Umbilical cord (tissue), 2 donors: ENCODE data around the gene NYAP1. TPM values are rescaled to one million over a fixed set of nuclear protein-coding genes. Genes with fewer than 3 reads are reported as not detected.
A peak's percentile ranks its signal among the peaks of the same experiment; 100 is the strongest.
"Not testable (repeated sequence)": the region's sequence is repeated elsewhere in the genome, so short reads cannot be mapped to it uniquely, and the experiment has no call there.

ENCODE experiments used
- DNase-seq: peaks from one replicate; pipeline ENCODE4 v3.0.0-alpha.2; 2015; ENCODE audit warnings: low spot score
- total RNA-seq: library from RNA; depleted of rRNA; stranded (reverse); fragments of >200 nt; gene quantifications from one replicate; pipeline ENCODE4 v1.2.3, GENCODE V29; 2014; ENCODE audit warnings: low replicate concordance; ENCODE audit not compliant: insufficient read depth

The NYAP1 gene
- 3.6 TPM for total RNA-seq

DNA sequence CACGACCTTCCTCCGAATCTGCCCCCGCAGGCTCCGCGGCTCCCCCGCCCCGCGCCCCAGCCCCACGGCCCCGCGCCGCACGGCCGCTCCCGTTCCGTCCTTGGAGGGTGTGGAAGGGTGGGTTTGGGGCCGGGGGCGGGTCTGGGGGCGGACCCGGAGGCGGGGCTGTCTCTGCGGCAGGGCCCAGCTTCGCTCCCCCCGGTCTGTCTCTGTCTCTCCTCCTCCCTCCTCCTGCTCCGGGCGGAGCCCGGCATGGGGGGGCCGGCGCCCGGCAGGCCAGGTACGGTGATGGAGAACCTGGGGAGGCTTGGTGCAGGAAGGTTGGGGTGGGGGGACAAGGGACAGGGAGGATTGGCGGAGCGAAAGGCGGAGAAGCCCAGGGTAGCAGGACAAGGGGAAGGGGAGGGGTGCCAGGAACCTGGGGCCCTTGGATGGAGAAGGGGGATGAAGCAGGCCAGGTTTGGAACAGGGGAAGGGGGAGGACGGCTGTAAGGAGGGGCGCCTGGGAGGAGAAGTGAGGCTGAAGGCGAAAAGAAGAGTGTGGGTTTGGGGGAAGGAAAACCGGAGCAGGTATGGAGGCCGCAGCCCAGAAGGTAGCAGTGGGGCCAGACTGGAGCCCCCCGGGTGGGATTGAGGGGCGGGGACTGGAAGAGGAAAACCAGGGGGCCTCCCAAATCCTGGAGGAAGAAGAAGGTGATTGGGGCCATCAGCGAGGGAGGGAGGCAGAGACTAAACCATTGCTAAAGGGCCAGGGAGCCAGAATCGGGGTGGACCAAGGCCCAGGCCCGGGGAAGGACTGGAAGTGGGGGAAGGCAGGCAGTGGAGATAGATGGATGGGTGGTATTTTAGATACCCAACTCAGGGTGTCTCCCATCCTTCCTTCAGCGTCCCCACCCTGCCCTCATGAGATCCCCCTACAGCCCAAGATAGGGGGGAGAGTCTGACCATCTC lies at the start of gene NYAP1:
NYAP1 (plus strand) TSS at position 206 of the 951 bp plus-strand sequence. CDS start 1,385 bp downstream, outside the sequence.
- peak; percentile 85 for DNase-seq

DNA sequence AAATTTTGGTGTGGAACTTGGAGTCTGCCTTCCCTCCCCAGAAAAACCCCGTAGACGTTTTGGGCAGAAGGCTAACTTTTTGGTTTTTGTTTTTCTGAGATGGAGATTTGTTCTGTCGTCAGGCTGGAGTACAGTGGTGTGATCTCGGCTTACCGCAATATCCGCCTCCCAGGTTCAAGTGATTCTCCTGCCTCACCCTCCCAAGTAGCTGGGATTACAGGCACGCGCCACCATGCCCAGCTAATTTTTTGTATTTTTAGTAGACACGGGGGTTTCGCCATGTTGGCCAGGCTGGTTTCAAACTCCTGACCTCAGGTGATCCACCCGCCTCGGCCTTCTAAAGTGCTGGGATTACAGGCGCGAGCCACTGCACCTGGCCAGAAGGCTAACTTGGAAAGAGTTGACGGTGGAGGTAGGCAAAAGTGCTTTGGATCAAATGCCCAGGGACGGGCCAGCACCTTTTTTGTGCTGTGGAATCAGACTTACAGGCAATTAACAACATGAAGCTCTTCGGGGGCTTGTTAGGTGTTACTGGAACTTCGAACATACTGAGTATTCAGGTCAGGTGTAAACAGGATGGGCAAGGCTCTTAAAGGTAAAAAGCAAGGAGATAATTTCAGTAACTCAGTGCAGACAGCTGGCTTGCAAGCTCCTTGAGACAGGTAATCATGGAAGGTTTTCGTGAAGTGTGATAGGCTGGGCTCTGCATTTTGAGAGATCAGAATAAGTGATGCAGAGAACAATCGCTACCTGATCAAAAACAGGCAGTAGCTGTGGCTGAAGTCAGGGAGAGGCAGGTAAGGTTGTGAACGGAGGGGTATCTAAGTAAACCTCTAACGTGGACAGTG lies 49.2 kb upstream of the NYAP1 start:
- DNase-seq, result no peak

- DNase-seq, result peak; percentile 39
Measured at GRCh38 chr7:100435401-100436304, 48.1 kb upstream of the NYAP1 start.

DNA sequence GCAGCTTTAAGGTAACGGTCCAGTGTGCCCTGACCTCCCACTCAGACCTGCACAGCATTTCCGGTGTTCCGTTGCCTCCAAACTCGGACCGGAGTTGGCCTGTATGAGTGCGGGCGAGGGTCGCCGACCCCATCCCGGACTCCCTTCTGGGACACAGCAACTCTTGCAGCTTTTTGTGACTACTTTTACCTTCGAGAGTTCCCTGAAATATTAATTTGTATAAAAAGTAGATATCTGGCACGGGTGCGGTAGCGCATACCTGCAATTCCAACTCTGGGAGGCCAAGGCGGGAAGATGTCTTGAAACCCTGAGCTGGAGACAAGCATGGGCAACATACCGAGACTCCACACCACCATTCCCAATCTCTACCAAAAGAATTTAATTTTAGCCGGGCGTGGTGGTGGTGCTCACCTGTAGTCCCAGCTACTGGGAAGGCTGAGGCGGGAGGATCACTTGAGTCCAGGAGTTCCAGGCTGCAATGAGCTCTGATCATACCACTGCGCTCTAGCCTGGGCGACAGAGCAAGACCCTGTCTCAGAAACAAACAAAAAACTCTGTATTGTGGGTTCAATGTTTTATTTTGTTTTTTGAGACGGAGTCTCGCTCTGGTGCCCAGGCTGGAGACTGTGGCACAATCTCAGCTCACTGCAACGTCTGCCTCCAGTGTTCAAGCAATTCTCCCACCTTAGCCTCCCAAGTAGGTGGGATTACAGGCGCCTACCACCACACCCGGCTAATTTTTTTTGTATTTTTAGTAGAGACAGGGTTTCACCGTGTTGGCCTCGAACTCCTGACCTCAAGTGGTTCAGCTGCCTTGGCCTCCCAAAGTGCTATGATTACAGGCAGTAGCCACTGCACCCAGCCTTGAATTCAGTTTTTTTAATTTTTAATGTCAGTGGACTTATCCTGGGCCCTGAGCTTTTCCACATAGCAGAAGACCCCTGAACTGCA lies 46.3 kb upstream of the NYAP1 start:
- no peak for DNase-seq

DNA sequence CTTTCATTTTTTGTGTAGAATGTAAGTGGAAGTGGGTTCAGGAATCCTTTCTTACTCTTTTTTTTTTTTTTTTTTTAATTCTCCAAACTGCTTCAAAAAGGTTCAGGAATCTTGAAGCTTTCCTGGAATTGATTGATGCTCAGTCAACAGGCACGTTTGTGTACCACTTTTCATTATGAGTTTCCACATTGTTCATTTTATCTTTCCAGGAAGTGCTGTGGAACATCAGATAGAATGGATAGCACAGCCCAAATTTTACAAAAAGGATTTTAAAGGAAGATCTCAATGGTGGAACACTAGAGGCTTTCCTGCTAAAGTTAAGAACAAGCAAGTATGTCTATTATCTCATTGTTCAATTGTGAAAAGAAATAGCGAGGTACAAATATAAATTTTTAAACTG lies 45.6 kb upstream of the NYAP1 start:
- DNase-seq, result no peak

DNA sequence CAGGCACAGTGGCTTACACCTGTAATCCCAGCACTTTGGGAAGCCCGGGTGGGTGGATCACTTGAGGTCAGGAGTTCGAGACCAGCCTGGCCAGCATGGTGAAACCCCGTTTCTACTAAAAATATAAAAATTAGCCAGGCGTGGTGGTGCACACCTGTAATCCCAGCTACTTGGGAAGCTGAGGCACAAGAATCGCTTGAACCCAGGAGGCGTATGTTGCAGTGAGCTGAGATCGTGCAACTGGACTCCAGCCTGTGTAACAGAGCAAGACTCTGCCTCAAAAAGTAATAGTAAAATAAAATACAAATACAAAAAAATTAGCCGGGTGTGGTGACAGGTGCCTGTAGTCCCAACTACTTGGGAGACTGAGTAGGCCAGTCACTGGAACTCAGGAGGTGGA lies 45.0 kb upstream of the NYAP1 start:
- DNase-seq, result not testable (repeated sequence)

DNA sequence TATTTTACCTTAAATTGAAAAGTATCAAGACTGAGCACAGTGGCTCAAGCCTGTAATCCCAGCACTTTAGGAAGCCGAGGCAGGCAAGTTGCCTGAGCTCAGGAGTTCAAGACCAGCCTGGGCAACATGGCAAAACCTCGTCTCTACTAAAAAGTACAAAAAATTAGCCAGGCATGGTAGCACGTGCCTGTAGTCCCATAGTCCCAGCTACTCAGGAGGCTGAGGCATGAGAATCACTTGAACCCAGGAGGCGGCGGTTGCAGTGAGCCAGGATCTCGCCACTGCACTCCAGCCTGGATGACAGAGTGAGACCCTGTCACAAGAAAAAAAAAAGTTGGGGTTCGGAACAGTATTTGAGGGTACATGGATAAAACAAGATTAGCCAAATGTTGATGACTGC lies 44.5 kb upstream of the NYAP1 start:
- DNase-seq, result not testable (repeated sequence)

GRCh38 chr7:100441641-100442535 lies 41.8 kb upstream of the NYAP1 start:
- no peak for DNase-seq

GRCh38 chr7:100443096-100443840 lies 40.5 kb upstream of the NYAP1 start:
- no peak for DNase-seq

- DNase-seq, result no peak
Measured at GRCh38 chr7:100444311-100445278, 39.1 kb upstream of the NYAP1 start.

- no peak for DNase-seq
Measured at GRCh38 chr7:100446040-100446439, 37.7 kb upstream of the NYAP1 start.

- not testable (repeated sequence) for DNase-seq
Measured at GRCh38 chr7:100447363-100447762, 36.4 kb upstream of the NYAP1 start.

GRCh38 chr7:100449190-100449795 lies 34.4 kb upstream of the NYAP1 start:
- DNase-seq, result no peak

DNA sequence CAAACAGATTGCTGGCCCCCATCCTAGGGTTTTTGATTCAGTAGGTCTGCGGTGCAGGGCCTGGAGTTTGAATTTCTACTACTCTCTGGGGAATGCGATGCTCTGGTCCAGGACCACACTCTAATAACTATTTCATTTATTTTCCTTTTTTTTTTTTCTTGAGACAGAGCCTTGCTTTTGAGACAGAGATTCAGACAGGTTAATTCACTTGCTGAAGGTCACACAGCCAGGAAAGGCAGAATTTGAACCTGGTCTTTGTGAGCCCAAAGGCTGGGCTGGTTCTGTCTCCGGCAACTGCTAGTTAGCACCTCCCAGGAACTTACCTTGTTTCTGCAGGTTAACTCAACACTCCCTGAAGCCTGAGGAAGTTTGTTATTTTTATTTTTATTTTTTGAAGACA lies 31.2 kb upstream of the NYAP1 start:
- no peak for DNase-seq

DNA sequence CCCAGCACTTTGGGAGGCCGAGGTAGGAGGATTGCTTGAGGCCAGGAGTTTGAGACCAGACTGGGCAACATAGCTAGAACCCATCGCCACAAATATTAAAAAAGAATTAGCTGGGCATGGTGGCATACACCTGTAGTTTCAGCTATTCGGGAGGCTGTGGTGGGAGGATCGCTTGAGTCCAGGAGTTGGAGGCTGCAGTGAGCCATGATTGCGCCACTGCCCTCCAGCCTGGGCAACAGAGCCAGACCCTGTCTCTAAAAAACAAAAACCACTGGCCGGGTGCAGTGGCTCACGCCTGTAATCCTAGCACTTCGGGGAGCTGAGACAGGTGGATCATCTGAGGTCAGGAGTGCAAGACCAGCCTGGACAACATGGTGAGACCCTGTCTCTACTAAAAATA lies 29.9 kb upstream of the NYAP1 start:
- not testable (repeated sequence) for DNase-seq

DNA sequence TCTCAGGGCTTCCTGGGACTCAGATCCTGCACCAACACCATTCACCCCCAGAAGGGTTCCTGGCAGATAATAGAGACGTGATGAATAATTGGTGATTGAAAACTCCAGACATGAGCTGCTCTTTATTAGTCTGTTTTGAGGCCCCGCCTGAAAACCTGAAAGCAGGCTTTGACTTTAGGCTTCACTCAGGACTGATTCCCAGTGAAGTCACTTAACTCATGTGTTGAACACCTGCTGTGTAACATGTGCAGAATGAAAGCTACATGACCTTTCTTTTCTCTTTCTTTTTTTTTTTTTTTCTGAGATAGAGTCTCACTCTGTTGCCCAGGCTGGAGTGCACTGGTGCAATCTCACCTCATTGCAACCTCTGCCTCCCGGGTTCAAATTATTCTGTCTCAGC lies 28.5 kb upstream of the NYAP1 start:
- DNase-seq, result no peak

- no peak for DNase-seq
Measured at GRCh38 chr7:100456562-100456961, 27.2 kb upstream of the NYAP1 start.
